ENCODE results near the gene APOBEC3A. TPM values are rescaled to one million over a fixed set of nuclear protein-coding genes. Genes with fewer than 3 reads are reported as not detected.

APOBEC3A gene
- total and polyA plus RNA-seq, 2 donors (not counting 1 experiment from before 2014, with no cell fraction given), result 2.8 TPM; not detected in 1

DNA sequence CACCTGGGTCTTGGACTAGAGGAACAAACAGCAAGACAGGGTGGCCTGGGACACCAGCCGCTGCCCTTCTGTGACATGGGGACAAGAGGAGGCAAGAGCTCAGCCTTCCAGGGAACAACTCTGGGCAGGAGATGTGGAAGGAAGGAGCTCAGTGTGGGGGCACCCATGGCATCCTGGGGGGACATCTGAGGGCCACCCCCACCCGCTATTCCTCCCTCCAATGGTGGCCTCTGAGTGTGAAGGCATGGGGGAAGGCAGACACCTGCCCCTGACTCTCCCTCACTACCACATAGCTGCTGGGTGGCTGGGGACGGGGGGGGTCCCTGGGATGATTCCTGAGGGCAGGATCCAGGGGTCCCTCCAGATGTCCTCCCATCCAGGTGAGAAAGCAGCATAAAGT lies 29.2 kb downstream of the APOBEC3A start:
- Mint-ChIP-seq H3K9me3 (ENCODE audit: insufficient read depth) (peaks cover 3% of the 10 kb centered on the region), H3K27me3 (no peaks in the 10 kb centered on the region), H3K4me1 (peaks cover 52% of the 10 kb centered on the region), H3K27ac (peak overlapping the region; percentile 68), H3K4me3 (peak overlapping the region; percentile 32)
- no peak for ATAC-seq (ENCODE audit: low read depth)
- POLR2A ChIA-PET, result no interaction called here
- H2AFZ ChIP-seq (ENCODE audit: insufficient read depth, low read depth, low read length, poor library complexity, severe bottlenecking), result no peak overlapping the region
- no peak overlapping the region for H3K9ac ChIP-seq (ENCODE audit: low read length)
- H3K4me3 ChIP-seq (ENCODE audit: control extremely low read depth in 1 of 5, extremely low read depth in 1 of 5, insufficient read depth in 1 of 5, low read depth in 2 of 5, low read length in 4 of 5), result no peak overlapping the region
- H3K79me2 ChIP-seq (ENCODE audit: control insufficient read depth, insufficient read depth, low read length), result no peaks in the 10 kb centered on the region
- no peak for DNase-seq
- CTCF ChIA-PET, result no interaction called here
- no peak for TF ChIP-seq EZH2 (IDR thresholded peaks at IDR 0.05; ENCODE audit: borderline replicate concordance, insufficient read depth, low read depth, low read length, poor library complexity, severe bottlenecking)
- TF ChIP-seq, protein P1, sequence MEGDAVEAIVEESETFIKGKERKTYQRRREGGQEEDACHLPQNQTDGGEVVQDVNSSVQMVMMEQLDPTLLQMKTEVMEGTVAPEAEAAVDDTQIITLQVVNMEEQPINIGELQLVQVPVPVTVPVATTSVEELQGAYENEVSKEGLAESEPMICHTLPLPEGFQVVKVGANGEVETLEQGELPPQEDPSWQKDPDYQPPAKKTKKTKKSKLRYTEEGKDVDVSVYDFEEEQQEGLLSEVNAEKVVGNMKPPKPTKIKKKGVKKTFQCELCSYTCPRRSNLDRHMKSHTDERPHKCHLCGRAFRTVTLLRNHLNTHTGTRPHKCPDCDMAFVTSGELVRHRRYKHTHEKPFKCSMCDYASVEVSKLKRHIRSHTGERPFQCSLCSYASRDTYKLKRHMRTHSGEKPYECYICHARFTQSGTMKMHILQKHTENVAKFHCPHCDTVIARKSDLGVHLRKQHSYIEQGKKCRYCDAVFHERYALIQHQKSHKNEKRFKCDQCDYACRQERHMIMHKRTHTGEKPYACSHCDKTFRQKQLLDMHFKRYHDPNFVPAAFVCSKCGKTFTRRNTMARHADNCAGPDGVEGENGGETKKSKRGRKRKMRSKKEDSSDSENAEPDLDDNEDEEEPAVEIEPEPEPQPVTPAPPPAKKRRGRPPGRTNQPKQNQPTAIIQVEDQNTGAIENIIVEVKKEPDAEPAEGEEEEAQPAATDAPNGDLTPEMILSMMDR (IDR thresholded peaks at IDR 0.05), result no peak
- 96% methylated on average over 3 of the region's 3 CpGs for WGBS (ENCODE audit: insufficient coverage)
- H4K20me1 ChIP-seq (ENCODE audit: control insufficient read depth, insufficient read depth, low read length, poor library complexity, severe bottlenecking), result no peaks in the 10 kb centered on the region
- no peak overlapping the region for H3K27ac ChIP-seq (ENCODE audit: low read length in 2 of 2)
- H3K4me2 ChIP-seq (replicated peaks; ENCODE audit: low read depth, low read length, poor library complexity, severe bottlenecking), result no peak overlapping the region
- peaks cover 2 to 23% (median 3%) of the 10 kb centered on the region in 3 donors for H3K9me3 ChIP-seq (ENCODE audit: control extremely low read depth in 1 of 3, control insufficient read depth in 2 of 3, insufficient read depth in 1 of 3, low read length in 2 of 3)
- intact Hi-C loops (cut with micrococcal nuclease), result no loop called here
- H3K36me3 ChIP-seq (replicated peaks in 1 of 2; ENCODE audit: control extremely low read depth in 1 of 2, control insufficient read depth in 1 of 2, extremely low read depth in 1 of 2, insufficient read depth in 2 of 2, low read length in 1 of 2), result no peaks in the 10 kb centered on the region
- peaks cover 11 to 44% of the 10 kb centered on the region in 2 donors for H3K4me1 ChIP-seq (ENCODE audit: control insufficient read depth in 2 of 2, insufficient read depth in 2 of 2, low read length in 2 of 2)
- no peaks in the 10 kb centered on the region for H3K27me3 ChIP-seq (replicated peaks in 1 of 4; ENCODE audit: control extremely low read depth in 1 of 4, control insufficient read depth in 3 of 4, insufficient read depth in 4 of 4, low read length in 3 of 4)

DNA sequence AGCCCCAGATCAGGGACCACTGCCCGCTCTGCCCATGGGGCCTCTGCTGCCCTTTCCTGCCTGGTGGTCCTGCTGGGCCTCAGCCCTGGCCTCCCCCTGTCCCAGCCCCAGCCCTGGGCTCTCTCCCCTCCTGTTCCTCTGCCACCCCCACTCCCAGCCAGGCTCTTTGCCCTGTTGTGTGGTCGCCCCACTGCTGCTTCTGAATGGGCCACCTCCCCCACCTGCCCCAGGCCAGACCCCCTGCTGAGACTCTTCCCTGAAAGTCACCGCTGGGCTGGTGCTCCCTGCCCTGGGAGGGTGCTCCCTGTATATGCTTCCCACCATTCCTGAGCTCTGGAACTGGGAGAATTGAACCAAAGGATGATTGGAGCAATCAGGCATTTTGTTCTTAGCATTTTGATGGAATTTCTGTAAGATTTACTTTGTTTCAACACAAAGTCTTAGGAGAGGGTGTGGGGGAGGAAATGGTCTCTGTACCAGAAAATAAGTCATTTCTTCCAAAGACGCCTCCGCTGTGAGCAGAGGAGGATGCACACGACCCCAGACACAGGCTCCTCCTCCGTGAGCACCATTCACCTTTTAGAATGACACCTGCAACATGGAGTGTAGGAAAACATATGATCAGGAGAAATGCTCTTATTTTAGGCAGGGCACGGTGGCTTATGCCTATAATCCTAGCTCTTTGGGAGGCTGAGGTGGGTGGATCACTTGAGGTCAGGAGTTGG lies 29.9 kb downstream of the APOBEC3A start:
- no peaks in the 10 kb centered on the region for H3K27me3 ChIP-seq (replicated peaks in 1 of 4; ENCODE audit: control extremely low read depth in 1 of 4, control insufficient read depth in 3 of 4, insufficient read depth in 4 of 4, low read length in 3 of 4)
- TF ChIP-seq EZH2 (IDR thresholded peaks at IDR 0.05; ENCODE audit: borderline replicate concordance, insufficient read depth, low read depth, low read length, poor library complexity, severe bottlenecking), result no peak
- TF ChIP-seq, protein P1 (IDR thresholded peaks at IDR 0.05), result no peak
- no peak overlapping the region for H2AFZ ChIP-seq (ENCODE audit: insufficient read depth, low read depth, low read length, poor library complexity, severe bottlenecking)
- H3K4me1 Mint-ChIP-seq, result peaks cover 45% of the 10 kb centered on the region
- no peak overlapping the region for H3K9ac ChIP-seq (ENCODE audit: low read length)
- peak overlapping the region; percentile 53 for H3K27ac Mint-ChIP-seq
- H3K9me3 Mint-ChIP-seq (ENCODE audit: insufficient read depth), result peaks cover 3% of the 10 kb centered on the region
- ATAC-seq (ENCODE audit: low read depth) (no peak), DNase-seq (no peak)
- ChIA-PET CTCF (interaction anchor here (0.7 kb wide), 1 partner anchor 16 kb away, joined by 3 read pairs; no protein-coding TSS in a partner anchor), POLR2A (no interaction called here)
- H3K4me1 ChIP-seq (ENCODE audit: control insufficient read depth in 2 of 2, insufficient read depth in 2 of 2, low read length in 2 of 2), result peaks cover 10 to 37% of the 10 kb centered on the region in 2 donors
- 97% methylated on average over 7 of the region's 8 CpGs for WGBS (ENCODE audit: insufficient coverage)
- intact Hi-C loops (cut with micrococcal nuclease), result no loop called here
- no peak overlapping the region for H3K4me2 ChIP-seq (replicated peaks; ENCODE audit: low read depth, low read length, poor library complexity, severe bottlenecking)
- H3K4me3 Mint-ChIP-seq, result no peak overlapping the region
- H3K79me2 ChIP-seq (ENCODE audit: control insufficient read depth, insufficient read depth, low read length), result no peaks in the 10 kb centered on the region
- H3K4me3 ChIP-seq (ENCODE audit: control extremely low read depth in 1 of 5, extremely low read depth in 1 of 5, insufficient read depth in 1 of 5, low read depth in 2 of 5, low read length in 4 of 5), result no peak overlapping the region
- peaks cover 2 to 23% (median 3%) of the 10 kb centered on the region in 3 donors for H3K9me3 ChIP-seq (ENCODE audit: control extremely low read depth in 1 of 3, control insufficient read depth in 2 of 3, insufficient read depth in 1 of 3, low read length in 2 of 3)
- no peaks in the 10 kb centered on the region for H3K27me3 Mint-ChIP-seq
- H4K20me1 ChIP-seq (ENCODE audit: control insufficient read depth, insufficient read depth, low read length, poor library complexity, severe bottlenecking), result no peaks in the 10 kb centered on the region
- no peak overlapping the region for H3K27ac ChIP-seq (ENCODE audit: low read length in 2 of 2)
- H3K36me3 ChIP-seq (replicated peaks in 1 of 2; ENCODE audit: control extremely low read depth in 1 of 2, control insufficient read depth in 1 of 2, extremely low read depth in 1 of 2, insufficient read depth in 2 of 2, low read length in 1 of 2), result no peaks in the 10 kb centered on the region

Data from B cell (primary cell).